WTC11 (cell line): ENCODE data around the gene VGLL3. TPM values are rescaled to one million over a fixed set of nuclear protein-coding genes. Genes with fewer than 3 reads are reported as not detected.

Source experiments
- ATAC-seq: fragments of 200-7000 bp; cut with Tn5 transposase; 2 replicates; pipeline ENCODE4 v1.10.0; 2021; ENCODE audit warnings: mild to moderate bottlenecking, moderate library complexity
- CTCF ChIA-PET: fragments of 300-600 bp; sonication (Branson Sonifier 250); formaldehyde crosslinking; loops from one replicate; lab custom pipeline; 2021; ENCODE audit warnings: antibody characterized with exemption; lab: Charles Lee
- POLR2A ChIA-PET: fragments of 350-600 bp; sonication (Branson Sonifier 250); formaldehyde crosslinking; loops from one replicate; lab custom pipeline; 2021; ENCODE audit warnings: antibody characterized with exemption; lab: Charles Lee
- DNase-seq: peaks from one replicate; pipeline ENCODE4 v3.0.0; 2021; ENCODE audit warnings: low spot score
- H3K27ac Mint-ChIP-seq: 2 replicates; pipeline ENCODE4 v1.8.0; 2021; ENCODE audit warnings: mixed read lengths
- H3K27me3 Mint-ChIP-seq: 2 replicates; pipeline ENCODE4 v1.8.0; 2021; ENCODE audit warnings: low read depth, mild to moderate bottlenecking, moderate library complexity, mixed read lengths
- H3K36me3 Mint-ChIP-seq: 2 replicates; pipeline ENCODE4 v1.8.0; 2021; ENCODE audit warnings: mixed read lengths
- H3K4me1 Mint-ChIP-seq: 2 replicates; pipeline ENCODE4 v1.8.0; 2022; ENCODE audit warnings: mixed read lengths
- H3K4me3 Mint-ChIP-seq: 2 replicates; pipeline ENCODE4 v1.8.0; 2021; ENCODE audit warnings: mild to moderate bottlenecking, moderate library complexity, mixed read lengths
- H3K9me3 Mint-ChIP-seq: 2 replicates; pipeline ENCODE4 v1.8.0; 2021; ENCODE audit warnings: mixed read lengths
- CDX4 ChIP-seq: fragments of 250-450 bp; sonication (Bioruptor Pico); IDR thresholded peaks from 2 replicates; pipeline ENCODE4 v1.9.0; 2021; ENCODE audit warnings: moderate library complexity, mild to moderate bottlenecking, inconsistent platforms, borderline replicate concordance
- CREB1 ChIP-seq: sonication (generic); formaldehyde crosslinking; IDR thresholded peaks from 2 replicates; pipeline ENCODE4 v1.8.0; 2023; ENCODE audit warnings: mild to moderate bottlenecking, missing genetic modification reagents
- CREM ChIP-seq: sonication (generic); formaldehyde crosslinking; IDR thresholded peaks from 2 replicates; pipeline ENCODE4 v1.8.1; 2022; ENCODE audit warnings: mild to moderate bottlenecking, missing genetic modification reagents, moderate library complexity
- E2F5 ChIP-seq: sonication (generic); formaldehyde crosslinking; IDR thresholded peaks from 2 replicates; pipeline ENCODE4 v1.8.1; 2022; ENCODE audit warnings: mild to moderate bottlenecking, moderate library complexity, missing genetic modification reagents
- ELF4 ChIP-seq: sonication (generic); formaldehyde crosslinking; IDR thresholded peaks from 2 replicates; pipeline ENCODE4 v1.8.1; 2022; ENCODE audit warnings: low read depth, mild to moderate bottlenecking, moderate library complexity, missing genetic modification reagents
- FOXJ3 ChIP-seq: sonication (generic); formaldehyde crosslinking; IDR thresholded peaks from 2 replicates; pipeline ENCODE4 v1.9.0; 2021; ENCODE audit warnings: missing genetic modification reagents, mild to moderate bottlenecking, borderline replicate concordance
- GTF2I ChIP-seq: fragments of 250-450 bp; sonication (Bioruptor Pico); conservative IDR thresholded peaks from 2 replicates; pipeline ENCODE4 v1.4.0; 2021; ENCODE audit warnings: mild to moderate bottlenecking
- HMGXB4 ChIP-seq: sonication (generic); formaldehyde crosslinking; IDR thresholded peaks from 2 replicates; pipeline ENCODE4 v1.8.1; 2023; ENCODE audit warnings: mild to moderate bottlenecking, moderate library complexity, missing genetic modification reagents
- JUN ChIP-seq: sonication (generic); formaldehyde crosslinking; IDR thresholded peaks from 2 replicates; pipeline ENCODE4 v1.8.0; 2023; ENCODE audit warnings: mild to moderate bottlenecking, missing genetic modification reagents
- NFATC4 ChIP-seq: fragments of 250-450 bp; sonication (Bioruptor Pico); IDR thresholded peaks from 2 replicates; pipeline ENCODE4 v1.9.0; 2021; ENCODE audit warnings: mild to moderate bottlenecking
- NR3C1 ChIP-seq: sonication (generic); formaldehyde crosslinking; conservative IDR thresholded peaks from 2 replicates; pipeline ENCODE4 v1.8.1; 2023; ENCODE audit warnings: low read depth, mild to moderate bottlenecking, missing genetic modification reagents
- SMAD3 ChIP-seq: sonication (generic); formaldehyde crosslinking; IDR thresholded peaks from 2 replicates; pipeline ENCODE4 v1.8.0; 2022; ENCODE audit warnings: missing genetic modification reagents, mild to moderate bottlenecking, borderline replicate concordance
- SP1 ChIP-seq: sonication (generic); formaldehyde crosslinking; conservative IDR thresholded peaks from 2 replicates; pipeline ENCODE4 v1.8.1; 2022; ENCODE audit warnings: missing genetic modification reagents
- TEAD4 ChIP-seq: sonication (generic); formaldehyde crosslinking; IDR thresholded peaks from 2 replicates; pipeline ENCODE4 v1.8.0; 2022; ENCODE audit warnings: mild to moderate bottlenecking, missing genetic modification reagents
- TP53 ChIP-seq: sonication (generic); formaldehyde crosslinking; IDR thresholded peaks from 2 replicates; pipeline ENCODE4 v1.8.1; 2023; ENCODE audit warnings: mild to moderate bottlenecking, missing genetic modification reagents
- USF1 ChIP-seq: sonication (generic); formaldehyde crosslinking; IDR thresholded peaks from 2 replicates; pipeline ENCODE4 v1.8.0; 2022; ENCODE audit warnings: mild to moderate bottlenecking, missing genetic modification reagents
- ZNF263 ChIP-seq: sonication (generic); formaldehyde crosslinking; IDR thresholded peaks from 2 replicates; pipeline ENCODE4 v1.8.1; 2022; ENCODE audit warnings: low read depth, mild to moderate bottlenecking, moderate library complexity, missing genetic modification reagents
- ZNF396 ChIP-seq: fragments of 250-450 bp; sonication (Bioruptor Pico); IDR thresholded peaks from 2 replicates; pipeline ENCODE4 v1.8.0; 2021; ENCODE audit warnings: mild to moderate bottlenecking, moderate library complexity, borderline replicate concordance
- ZNF512 ChIP-seq: sonication (generic); formaldehyde crosslinking; IDR thresholded peaks from 2 replicates; pipeline ENCODE4 v1.8.1; 2022; ENCODE audit warnings: missing genetic modification reagents, borderline replicate concordance
- ZNF532 ChIP-seq: fragments of 250-450 bp; sonication (Bioruptor Pico); IDR thresholded peaks from 2 replicates; pipeline ENCODE4 v1.9.0; 2021; ENCODE audit warnings: mild to moderate bottlenecking, borderline replicate concordance
- total RNA-seq: library from RNA; stranded (reverse); gene quantifications from 3 replicates; pipeline ENCODE4 v1.2.3, GENCODE V29; 2021

Gene VGLL3
- total RNA-seq, 1 experiment from 2014 or later: 10.4 TPM

- no peak for ATAC-seq
- ChIA-PET POLR2A (no interaction called here), CTCF (interaction anchor here (2.8 kb wide), 1 partner anchor 200 kb away, joined by 9 read pairs; no protein-coding TSS in a partner anchor)
- no peak overlapping the region for H3K4me3 Mint-ChIP-seq
- H3K9me3 Mint-ChIP-seq: peaks cover 9% of the 10 kb centered on the region
- H3K27me3 Mint-ChIP-seq: no peaks in the 10 kb centered on the region
- no peak overlapping the region; the same call in 1 of the 2 replicates for H3K27ac Mint-ChIP-seq
- TF ChIP-seq HMGXB4 (CRISPR knock-in tag) (no peak), USF1 (no peak), GTF2I (CRISPR knock-in tag) (no peak), CREB1 (CRISPR knock-in tag) (no peak), FOXJ3 (no peak), NFATC4 (CRISPR knock-in tag) (no peak)
- peaks cover 5% of the 10 kb centered on the region for H3K4me1 Mint-ChIP-seq
- DNase-seq: no peak
- peaks cover 6% of the 10 kb centered on the region; the same call in 1 of the 2 replicates for H3K36me3 Mint-ChIP-seq
Observed at GRCh38 chr3:86968244-86968932, 22.6 kb downstream of the VGLL3 start.

- no peak for DNase-seq
- no peak for ATAC-seq
- Mint-ChIP-seq H3K4me1 (peaks cover 5% of the 10 kb centered on the region), H3K9me3 (peaks cover 9% of the 10 kb centered on the region), H3K4me3 (no peak overlapping the region), H3K36me3 (peaks cover 6% of the 10 kb centered on the region; the same call in 1 of the 2 replicates), H3K27me3 (no peaks in the 10 kb centered on the region), H3K27ac (no peak overlapping the region)
- ChIA-PET POLR2A (no interaction called here), CTCF (interaction anchor here (0.7 to 2.8 kb wide), 3 partner anchors 40 to 201 kb away, joined by 3 to 9 read pairs (median 3); no protein-coding TSS in a partner anchor)
- TF ChIP-seq ZNF263 (no peak), ZNF512 (no peak), CREM (CRISPR knock-in tag) (no peak), SP1 (CRISPR knock-in tag) (no peak), NR3C1 (CRISPR knock-in tag) (no peak), E2F5 (CRISPR knock-in tag) (no peak), GTF2I (CRISPR knock-in tag) (no peak), JUN (CRISPR knock-in tag) (no peak), TP53 (CRISPR knock-in tag) (no peak), TEAD4 (CRISPR knock-in tag) (no peak), ELF4 (CRISPR knock-in tag) (no peak), CDX4 (CRISPR knock-in tag) (no peak), ZNF396 (no peak), ZNF532 (CRISPR knock-in tag) (no peak), SMAD3 (CRISPR knock-in tag) (no peak)
Observed at GRCh38 chr3:86967062-86967461, 23.9 kb downstream of the VGLL3 start.
